ENCODE measurements around the gene SH3RF3.

Gene SH3RF3

DNA sequence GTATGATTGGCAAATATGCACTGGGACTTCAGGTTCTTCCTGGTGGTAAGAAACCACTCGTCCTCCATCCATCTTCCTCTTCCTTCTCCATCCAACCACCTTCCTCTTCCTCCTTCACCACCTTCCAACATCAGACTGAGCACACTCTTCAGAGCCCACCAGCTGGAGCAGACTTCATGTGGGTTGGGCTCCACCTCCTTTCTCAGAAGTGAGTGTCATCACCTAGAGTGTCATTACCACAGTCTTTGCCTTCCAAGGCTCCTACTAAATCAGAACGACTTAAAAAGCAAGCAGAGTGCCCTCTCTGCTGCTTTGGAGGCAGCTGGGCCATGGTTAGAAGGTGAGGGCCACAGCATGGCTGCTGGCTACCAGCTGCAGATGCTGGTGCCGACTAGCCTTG is 171.6 kb downstream of the SH3RF3 start:
- TF ChIP-seq, protein P1, sequence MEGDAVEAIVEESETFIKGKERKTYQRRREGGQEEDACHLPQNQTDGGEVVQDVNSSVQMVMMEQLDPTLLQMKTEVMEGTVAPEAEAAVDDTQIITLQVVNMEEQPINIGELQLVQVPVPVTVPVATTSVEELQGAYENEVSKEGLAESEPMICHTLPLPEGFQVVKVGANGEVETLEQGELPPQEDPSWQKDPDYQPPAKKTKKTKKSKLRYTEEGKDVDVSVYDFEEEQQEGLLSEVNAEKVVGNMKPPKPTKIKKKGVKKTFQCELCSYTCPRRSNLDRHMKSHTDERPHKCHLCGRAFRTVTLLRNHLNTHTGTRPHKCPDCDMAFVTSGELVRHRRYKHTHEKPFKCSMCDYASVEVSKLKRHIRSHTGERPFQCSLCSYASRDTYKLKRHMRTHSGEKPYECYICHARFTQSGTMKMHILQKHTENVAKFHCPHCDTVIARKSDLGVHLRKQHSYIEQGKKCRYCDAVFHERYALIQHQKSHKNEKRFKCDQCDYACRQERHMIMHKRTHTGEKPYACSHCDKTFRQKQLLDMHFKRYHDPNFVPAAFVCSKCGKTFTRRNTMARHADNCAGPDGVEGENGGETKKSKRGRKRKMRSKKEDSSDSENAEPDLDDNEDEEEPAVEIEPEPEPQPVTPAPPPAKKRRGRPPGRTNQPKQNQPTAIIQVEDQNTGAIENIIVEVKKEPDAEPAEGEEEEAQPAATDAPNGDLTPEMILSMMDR (conservative IDR thresholded peaks at IDR 0.05; ENCODE audit: low read depth, low read length), result no peak

DNA sequence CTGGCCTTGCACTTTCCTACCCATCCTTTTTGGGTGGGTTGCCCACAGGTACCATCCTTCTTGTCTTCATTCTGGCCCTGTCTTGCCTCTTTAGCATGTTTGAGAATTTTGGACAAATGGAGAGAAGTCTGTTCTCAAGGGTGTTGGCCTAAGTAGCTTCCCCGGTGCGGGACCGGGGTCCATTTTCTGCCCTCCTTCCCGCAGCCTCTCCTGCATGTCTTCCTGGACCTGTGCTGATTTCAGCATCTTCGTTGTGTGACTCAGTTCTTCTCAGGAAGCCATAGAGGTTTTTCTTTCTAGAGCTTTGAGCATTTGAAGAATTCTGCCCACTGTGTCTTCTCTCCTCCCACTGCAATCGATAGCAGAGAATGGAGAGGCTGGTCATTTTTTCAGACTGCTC is 172.7 kb downstream of the SH3RF3 start:
- Histone ChIP-seq H2AFZ (ENCODE audit: low read depth) (no peak overlapping the region), H3K27me3 (ENCODE audit: insufficient read depth, low read depth) (no peaks in the 10 kb centered on the region), H3K9ac (no peak overlapping the region), H3K4me1 (ENCODE audit: low read depth, poor library complexity, severe bottlenecking) (no peaks in the 10 kb centered on the region), H3K4me2 (no peak overlapping the region), H3K27ac (no peak overlapping the region), H4K20me1 (ENCODE audit: insufficient read depth) (no peaks in the 10 kb centered on the region), H3K36me3 (ENCODE audit: insufficient read depth) (no peaks in the 10 kb centered on the region), H3K4me3 (IDR thresholded peaks at IDR 0.05; ENCODE audit: insufficient read depth, low read depth, low read length) (no peak overlapping the region), H3K79me2 (ENCODE audit: insufficient read depth, low read depth) (no peaks in the 10 kb centered on the region)
- TF ChIP-seq, protein P1 (conservative IDR thresholded peaks at IDR 0.05; ENCODE audit: low read depth, low read length), result no peak

More for the DNA sequence above, 171.6 kb downstream of the SH3RF3 start:
- Histone ChIP-seq H3K4me2 (no peak overlapping the region), H3K27me3 (ENCODE audit: insufficient read depth, low read depth) (no peaks in the 10 kb centered on the region), H3K4me1 (ENCODE audit: low read depth, poor library complexity, severe bottlenecking) (no peaks in the 10 kb centered on the region), H3K36me3 (ENCODE audit: insufficient read depth) (no peaks in the 10 kb centered on the region), H3K9ac (no peak overlapping the region), H3K4me3 (IDR thresholded peaks at IDR 0.05; ENCODE audit: insufficient read depth, low read depth, low read length) (no peak overlapping the region), H3K79me2 (ENCODE audit: insufficient read depth, low read depth) (no peaks in the 10 kb centered on the region), H3K27ac (no peak overlapping the region), H4K20me1 (ENCODE audit: insufficient read depth) (no peaks in the 10 kb centered on the region), H2AFZ (ENCODE audit: low read depth) (no peak overlapping the region)

DNA sequence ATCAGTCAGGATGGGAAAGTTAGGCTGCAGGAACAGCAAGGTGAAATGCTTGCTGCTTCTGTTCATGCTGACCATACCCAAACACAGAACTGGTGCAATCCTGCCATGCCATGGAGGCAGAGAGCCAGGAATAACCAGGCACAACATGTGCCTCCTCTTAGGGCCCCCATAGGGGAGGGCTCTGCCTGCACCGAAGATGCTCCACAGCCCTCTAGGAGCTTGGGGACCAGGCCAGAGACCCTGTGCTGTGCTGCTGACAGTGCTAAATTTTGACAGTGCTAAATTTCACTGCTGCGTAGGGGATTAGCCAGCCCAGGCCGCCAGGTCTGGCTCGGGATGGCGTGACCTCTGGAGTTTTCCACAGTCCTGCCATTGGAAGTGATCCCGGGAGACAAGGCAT is 173.3 kb downstream of the SH3RF3 start:
- Histone ChIP-seq H3K36me3 (ENCODE audit: insufficient read depth) (no peaks in the 10 kb centered on the region), H3K79me2 (ENCODE audit: insufficient read depth, low read depth) (no peaks in the 10 kb centered on the region), H3K4me2 (no peak overlapping the region), H3K27me3 (ENCODE audit: insufficient read depth, low read depth) (no peaks in the 10 kb centered on the region), H3K9ac (no peak overlapping the region), H3K4me1 (ENCODE audit: low read depth, poor library complexity, severe bottlenecking) (no peaks in the 10 kb centered on the region), H3K27ac (no peak overlapping the region), H2AFZ (ENCODE audit: low read depth) (no peak overlapping the region), H4K20me1 (ENCODE audit: insufficient read depth) (no peaks in the 10 kb centered on the region), H3K4me3 (IDR thresholded peaks at IDR 0.05; ENCODE audit: insufficient read depth, low read depth, low read length) (no peak overlapping the region)
- TF ChIP-seq, protein P1 (conservative IDR thresholded peaks at IDR 0.05; ENCODE audit: low read depth, low read length), result no peak

DNA sequence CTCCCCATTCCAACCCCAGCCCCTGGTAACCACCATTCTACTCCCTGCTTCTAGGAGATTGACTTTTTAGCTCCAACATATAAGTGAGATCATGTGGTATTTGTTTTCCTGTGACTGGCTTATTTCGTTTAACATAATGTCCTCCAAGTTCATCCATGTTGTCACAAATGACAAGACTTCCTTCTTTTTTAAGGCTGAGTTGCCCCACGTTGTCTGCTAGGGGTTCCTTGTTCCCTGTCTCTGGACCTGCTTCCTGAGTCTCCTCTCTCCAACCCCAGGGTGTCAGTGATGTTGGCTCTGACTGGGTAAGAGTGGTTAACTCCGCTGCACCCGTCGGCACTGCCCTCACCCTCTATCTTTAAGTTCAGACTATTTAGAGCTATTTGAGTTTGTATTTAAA is 175.2 kb downstream of the SH3RF3 start:
- Histone ChIP-seq H4K20me1 (ENCODE audit: insufficient read depth) (no peaks in the 10 kb centered on the region), H3K9ac (no peak overlapping the region), H2AFZ (ENCODE audit: low read depth) (no peak overlapping the region), H3K4me2 (no peak overlapping the region), H3K27me3 (ENCODE audit: insufficient read depth, low read depth) (no peaks in the 10 kb centered on the region), H3K27ac (no peak overlapping the region), H3K4me3 (IDR thresholded peaks at IDR 0.05; ENCODE audit: insufficient read depth, low read depth, low read length) (no peak overlapping the region), H3K79me2 (ENCODE audit: insufficient read depth, low read depth) (no peaks in the 10 kb centered on the region), H3K36me3 (ENCODE audit: insufficient read depth) (no peaks in the 10 kb centered on the region), H3K4me1 (ENCODE audit: low read depth, poor library complexity, severe bottlenecking) (no peaks in the 10 kb centered on the region)
- TF ChIP-seq, protein P1 (conservative IDR thresholded peaks at IDR 0.05; ENCODE audit: low read depth, low read length), result no peak

Measured in KMS-11 (cell line).